ENCODE data around the gene CCNL2.
A peak's percentile ranks its signal among the peaks of the same experiment; 100 is the strongest.
"Not testable (repeated sequence)": the region's sequence is repeated elsewhere in the genome, so short reads cannot be mapped to it uniquely, and the experiment has no call there.

The CCNL2 gene

GRCh38 chr1:1399187-1399871 lies at the start of gene CCNL2:
CCNL2 (minus strand) TSS chr1:1399335; CDS start chr1:1399306, 29 bp downstream.
- peak; percentile 99 for DNase-seq (ENCODE audit: low read depth)

DNA sequence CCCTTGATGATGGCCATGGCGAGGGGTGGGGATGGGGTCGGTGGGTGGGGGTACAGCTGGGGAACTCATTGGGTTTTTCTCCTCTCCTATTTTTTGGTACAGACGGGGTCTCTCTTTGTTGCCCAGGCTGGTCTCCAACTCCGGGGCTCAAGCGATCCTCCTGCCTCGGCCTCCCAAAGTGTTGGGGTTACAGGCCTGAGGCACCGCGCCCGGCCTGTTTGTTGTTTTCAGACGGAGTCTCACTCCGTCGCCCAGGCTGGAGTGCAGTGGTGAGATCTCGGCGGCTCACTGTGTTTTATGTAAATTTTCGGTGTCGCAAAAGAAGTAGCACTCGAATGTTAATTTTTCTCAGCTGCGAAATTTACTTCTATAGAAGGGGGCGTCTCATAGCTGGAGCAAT lies 47.5 kb upstream of the CCNL2 start:
- not testable (repeated sequence) for DNase-seq (ENCODE audit: low read depth)

GRCh38 chr1:1442069-1442770 lies 43.1 kb upstream of the CCNL2 start:
- DNase-seq (ENCODE audit: low read depth) = no peak

DNA sequence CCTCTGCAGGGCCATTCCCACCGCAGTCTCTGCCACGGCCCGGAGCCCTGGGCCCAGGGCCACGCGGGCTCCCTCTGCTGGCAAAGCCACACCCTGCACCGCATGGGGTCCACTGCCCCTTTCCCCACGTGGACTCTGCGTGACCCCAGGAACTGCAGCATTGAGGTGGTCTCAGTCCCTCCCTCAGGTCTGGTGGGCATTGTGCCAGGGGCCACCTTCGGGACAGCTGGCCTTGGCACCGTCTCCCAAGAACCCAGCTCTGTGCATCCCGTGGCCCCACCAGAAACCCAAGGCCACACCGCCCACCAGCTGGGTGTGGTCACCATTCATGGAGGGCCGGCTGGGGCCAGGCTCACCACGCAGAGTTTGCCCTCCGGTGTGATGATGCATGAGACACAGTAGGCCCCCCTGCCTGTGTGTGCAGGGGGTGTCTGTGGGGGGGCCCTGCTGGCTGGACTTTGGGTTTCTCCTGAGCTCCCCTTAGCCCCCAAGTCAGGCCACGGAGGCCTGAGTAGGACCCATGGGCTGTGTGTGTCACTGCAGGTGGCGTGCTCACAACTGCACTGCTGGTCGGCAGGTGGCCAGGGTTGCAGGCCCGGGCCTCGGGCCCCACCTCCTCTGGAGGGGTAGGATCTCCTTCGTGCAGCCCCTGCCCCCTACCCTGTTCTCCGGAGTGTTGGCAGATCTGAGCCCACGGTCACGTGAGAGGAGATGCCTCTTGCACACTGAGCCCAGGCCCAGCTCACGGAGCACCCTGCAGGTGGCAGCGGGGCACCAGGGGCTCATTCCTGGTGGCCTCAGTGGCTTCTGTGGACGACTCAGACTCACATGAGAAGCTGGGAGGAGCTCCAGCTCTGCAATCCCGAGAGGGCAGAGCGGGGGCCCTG lies 42.1 kb upstream of the CCNL2 start:
- DNase-seq (ENCODE audit: low read depth) = peak; percentile 30

- no peak for DNase-seq (ENCODE audit: low read depth)
Observed at GRCh38 chr1:1440262-1441001, 41.3 kb upstream of the CCNL2 start.

GRCh38 chr1:1439546-1440261 lies 40.6 kb upstream of the CCNL2 start:
- no peak for DNase-seq (ENCODE audit: low read depth)

DNA sequence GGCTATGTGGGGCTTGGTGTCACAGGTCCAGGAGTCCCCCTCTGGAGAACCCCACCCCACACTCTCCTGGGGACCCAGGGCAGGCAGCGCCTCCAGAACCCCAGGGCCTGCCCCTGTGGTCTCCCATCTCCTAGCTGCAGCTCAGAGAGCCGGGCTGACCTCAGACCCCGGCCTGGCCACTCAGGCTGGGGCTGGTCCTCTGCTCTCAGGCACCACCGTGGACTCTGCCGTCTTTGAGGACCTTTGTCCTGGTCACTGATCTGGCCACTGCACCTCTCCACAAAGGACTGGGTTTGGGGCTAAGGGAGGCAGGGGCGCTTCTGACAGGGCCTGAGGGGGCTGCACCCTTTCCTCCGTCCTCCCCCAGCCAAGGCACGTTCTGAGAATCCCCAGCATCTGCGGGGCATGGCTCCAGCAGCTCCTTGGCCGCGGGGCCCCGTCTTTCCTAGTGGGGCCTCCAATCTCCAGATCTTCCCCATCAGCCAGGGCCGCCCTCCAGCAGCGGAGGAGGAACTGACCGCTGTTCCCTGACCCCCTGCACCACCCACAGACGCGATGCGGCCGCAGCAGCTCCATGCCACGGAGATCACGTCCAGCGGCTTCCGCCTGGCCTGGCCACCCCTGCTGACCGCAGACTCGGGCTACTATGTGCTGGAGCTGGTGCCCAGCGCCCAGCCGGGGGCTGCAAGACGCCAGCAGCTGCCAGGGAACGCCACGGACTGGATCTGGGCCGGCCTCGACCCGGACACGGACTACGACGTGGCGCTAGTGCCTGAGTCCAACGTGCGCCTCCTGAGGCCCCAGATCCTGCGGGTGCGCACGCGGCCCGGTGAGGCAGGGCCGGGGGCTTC lies 39.6 kb upstream of the CCNL2 start:
- no peak for DNase-seq (ENCODE audit: low read depth)

- DNase-seq (ENCODE audit: low read depth) = no peak
Observed at GRCh38 chr1:1437904-1438376, 38.8 kb upstream of the CCNL2 start.

DNA sequence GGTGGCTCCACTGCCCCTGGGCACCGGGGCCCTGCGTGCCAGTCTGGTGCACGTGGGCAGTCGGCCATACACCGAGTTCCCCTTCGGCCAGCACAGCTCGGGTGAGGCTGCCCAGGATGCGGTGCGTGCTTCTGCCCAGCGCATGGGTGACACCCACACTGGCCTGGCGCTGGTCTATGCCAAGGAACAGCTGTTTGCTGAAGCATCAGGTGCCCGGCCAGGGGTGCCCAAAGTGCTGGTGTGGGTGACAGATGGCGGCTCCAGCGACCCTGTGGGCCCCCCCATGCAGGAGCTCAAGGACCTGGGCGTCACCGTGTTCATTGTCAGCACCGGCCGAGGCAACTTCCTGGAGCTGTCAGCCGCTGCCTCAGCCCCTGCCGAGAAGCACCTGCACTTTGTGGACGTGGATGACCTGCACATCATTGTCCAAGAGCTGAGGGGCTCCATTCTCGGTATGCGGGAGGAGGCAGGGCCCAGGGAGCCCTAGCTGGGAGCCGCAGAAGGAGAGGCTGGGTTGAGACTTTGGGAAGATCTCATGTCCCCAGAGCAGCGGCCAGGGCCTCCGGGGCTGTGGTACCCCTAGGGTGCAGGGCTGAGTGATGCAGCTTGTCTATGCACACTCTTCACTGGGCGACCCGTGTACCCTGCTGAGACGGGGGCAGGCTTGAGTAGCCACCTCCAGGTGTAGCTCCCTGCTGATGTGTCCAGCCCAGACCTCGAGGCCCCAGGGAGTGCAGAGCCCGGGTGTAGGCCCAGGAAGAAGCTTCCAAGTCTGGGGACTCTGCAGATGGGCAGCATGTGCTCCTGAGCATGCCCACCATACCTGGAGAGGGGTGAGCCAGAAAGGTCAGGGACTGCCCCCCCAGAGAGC lies 38.1 kb upstream of the CCNL2 start:
- DNase-seq (ENCODE audit: low read depth) = no peak

DNA sequence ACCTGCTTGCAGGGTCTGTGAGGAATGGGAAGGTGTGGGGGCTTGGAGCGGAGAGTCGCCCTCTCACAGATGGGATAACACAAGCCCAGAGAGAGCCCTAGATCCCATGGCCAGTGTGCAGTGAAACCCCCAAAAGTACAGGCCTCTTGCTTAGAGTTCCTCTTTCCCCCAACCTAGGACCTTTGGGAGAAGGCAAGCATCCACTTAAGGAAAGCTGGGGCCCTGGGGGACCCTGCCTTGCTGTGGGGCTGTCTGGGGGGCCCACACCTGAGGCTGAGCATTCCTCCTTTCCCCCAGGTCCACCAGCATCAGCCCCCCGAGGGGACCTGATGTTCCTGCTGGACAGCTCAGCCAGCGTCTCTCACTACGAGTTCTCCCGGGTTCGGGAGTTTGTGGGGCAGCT lies 37.5 kb upstream of the CCNL2 start:
- no peak for DNase-seq (ENCODE audit: low read depth)

GRCh38 chr1:1435911-1436629 lies 36.9 kb upstream of the CCNL2 start:
- no peak for DNase-seq (ENCODE audit: low read depth)

DNA sequence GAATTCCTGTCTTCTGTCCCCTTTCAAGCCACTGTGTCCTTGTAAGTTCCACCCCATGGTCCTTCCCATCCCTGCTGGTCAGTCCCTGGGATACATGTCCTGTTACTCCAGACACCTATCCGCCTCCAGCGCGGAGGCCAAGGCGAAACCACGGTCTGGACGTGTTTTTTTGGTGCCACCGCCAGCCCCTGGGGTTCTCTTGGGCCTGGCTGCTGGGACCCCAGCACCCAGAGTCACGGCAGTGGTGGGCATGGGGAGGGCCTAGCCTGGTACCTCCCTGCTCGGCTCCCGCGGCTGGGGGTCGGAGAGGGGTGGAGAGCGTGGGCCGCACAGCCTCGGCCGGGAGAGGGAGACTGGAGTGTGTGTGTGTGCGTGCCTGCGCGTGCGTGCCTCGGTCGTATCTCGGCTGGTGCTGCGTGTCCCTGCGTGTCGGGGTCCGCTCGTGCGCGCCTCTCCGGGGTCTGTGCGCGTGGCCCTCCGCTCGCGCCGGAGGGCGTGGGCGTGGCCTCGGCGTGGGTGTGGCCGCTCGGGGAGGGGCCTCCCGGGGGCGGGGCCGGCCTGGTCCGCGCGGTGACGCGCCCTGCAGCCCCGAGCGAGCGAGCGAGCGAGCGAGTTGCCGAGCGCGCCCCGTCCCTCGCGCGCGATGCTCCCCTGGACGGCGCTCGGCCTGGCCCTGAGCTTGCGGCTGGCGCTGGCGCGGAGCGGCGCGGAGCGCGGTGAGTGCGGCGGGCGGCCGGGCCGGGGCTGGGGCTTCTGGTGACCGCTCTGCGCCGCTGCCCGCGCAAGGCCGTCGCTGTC lies 36.2 kb upstream of the CCNL2 start, which contains the start of gene VWA1:
VWA1 (plus strand) TSS at position 585 of the 798 bp plus-strand sequence; CDS start at position 644, 59 bp downstream.
- no peak for DNase-seq (ENCODE audit: low read depth)

DNA sequence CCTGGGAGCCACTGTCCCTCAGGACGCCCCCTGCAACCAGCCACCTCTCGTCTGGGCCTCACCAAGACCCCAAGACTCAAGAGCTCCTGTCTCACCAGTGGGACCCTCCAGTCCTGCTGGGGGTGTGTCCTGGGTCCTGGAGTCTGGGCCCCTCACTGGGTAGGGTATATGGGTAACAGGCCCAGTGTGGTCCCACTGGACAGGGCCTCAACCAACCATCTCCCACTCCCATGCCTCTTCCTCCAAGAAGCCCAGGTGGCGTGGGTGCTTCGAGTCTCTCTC lies 35.6 kb upstream of the CCNL2 start:
- no peak for DNase-seq (ENCODE audit: low read depth)

DNA sequence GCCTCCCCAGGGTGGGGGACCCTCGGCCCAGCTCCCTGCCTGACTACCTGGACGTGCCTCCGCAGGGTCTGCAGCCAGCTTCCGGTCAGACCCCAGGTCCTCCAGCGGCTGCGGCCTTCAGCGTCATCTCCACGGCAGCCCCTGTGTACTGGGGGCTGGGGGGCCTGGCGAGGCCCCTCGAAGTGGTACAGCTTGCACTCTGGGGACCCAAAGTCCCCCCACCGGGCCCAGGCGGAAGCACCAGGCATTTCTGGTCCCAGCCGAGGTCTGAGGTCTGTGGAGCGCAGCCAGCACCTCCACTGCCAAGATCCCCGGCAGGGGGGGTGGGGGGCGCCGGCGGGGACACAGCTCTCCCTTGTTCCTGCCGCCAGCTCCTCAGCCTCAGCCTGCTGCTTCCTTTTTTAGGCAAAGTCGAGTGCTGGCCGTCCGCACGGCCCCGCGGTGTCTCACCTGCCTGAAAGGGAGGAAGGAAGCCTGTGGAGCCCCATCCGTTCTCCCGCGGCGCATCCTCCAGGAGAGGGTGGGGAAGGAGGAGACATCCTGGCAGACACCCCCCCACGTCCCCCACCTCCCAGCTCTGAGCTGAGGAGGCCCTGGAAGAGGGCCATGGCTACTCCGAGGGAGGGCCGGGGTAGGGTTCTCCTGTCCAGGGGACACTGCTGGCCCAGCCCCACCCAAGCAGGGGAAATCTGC lies 35.1 kb upstream of the CCNL2 start:
- DNase-seq (ENCODE audit: low read depth) = no peak

DNA sequence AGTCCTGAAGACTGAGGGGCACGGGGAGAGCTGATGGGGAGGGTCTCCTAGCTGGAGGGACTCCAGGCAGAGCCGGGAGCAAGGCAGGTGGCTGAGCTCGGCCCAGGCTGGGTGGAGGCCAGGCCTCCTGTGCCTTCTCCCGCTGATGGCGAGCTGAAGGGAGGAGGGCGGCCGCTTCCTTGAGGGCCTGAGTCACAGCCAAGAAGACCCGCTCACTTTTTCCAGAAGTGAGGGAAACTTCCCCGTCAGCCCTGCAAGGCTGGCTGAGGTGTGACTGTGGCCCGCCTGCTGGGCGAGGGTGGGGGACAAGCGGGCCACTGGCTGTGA lies 34.6 kb upstream of the CCNL2 start:
- DNase-seq (ENCODE audit: low read depth) = no peak

DNA sequence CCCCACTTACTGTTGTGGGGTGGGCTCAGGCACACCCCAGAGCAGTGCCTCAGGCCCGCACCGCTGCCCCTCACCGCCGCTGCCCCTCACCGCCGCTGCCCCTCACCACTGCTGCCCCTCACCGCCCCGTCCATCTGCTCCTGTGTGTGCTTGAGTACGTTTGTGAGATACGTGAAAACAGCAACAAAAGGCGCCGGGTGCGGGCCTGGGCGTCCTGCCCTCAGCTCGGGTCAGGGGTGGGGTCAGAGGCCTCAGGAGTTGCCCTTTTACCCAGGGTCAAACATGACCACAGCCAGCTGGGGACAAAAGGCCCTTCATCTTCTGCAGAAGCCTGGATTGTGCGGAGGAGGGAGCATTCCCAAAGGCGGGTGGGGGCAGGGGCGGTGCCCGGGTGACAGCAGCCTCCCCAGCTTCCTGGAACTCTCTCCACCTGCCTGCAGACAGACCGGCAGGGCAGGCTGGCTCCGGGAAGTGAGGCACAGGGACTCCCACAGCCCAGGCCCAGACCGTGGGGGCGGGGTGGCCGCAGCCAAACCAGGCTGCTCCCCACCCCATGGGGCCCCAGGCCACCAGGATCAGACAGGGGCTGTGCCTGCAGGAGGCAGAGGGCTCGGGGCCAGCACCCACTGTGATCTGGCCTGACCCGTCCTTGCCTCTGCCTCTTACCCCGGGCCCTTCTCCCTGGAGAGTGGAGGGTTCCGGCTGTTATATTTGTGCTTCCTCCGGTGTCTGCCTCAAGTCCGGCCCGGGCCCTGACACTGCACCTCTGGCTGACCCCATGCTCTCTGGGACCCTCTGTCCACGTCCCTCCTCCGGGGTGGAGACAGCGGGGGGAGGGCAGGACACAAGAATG lies 34.0 kb upstream of the CCNL2 start:
- DNase-seq (ENCODE audit: low read depth) = no peak
